OCI-LY7 (cell line): Measurements from ENCODE around the gene ETFBKMT. TPM values are rescaled to one million over a fixed set of nuclear protein-coding genes. Genes with fewer than 3 reads are reported as not detected.

Source experiments
- BruUV-seq: library from RNA; stranded (reverse); fragments of 400-500 nt; replicated peaks from 2 replicates; lab custom pipeline; 2021; lab: Mats Ljungman, UMichigan
- CTCF ChIA-PET: fragments of 300-600 bp; sonication (Branson Sonifier 250); formaldehyde crosslinking; loops from one replicate; lab custom pipeline; 2022; ENCODE audit warnings: antibody characterized with exemption; ENCODE audit not compliant: unreplicated experiment; lab: Charles Lee
- POLR2A ChIA-PET: fragments of 300-600 bp; sonication (Branson Sonifier 250); formaldehyde crosslinking; loops from one replicate; lab custom pipeline; 2022; ENCODE audit warnings: antibody characterized with exemption; lab: Charles Lee
- DNase-seq: peaks from one replicate; pipeline ENCODE4 v3.0.0-alpha.2; 2015; ENCODE audit warnings: low spot score
- H2AFZ ChIP-seq: fragments of 200-600 bp; sonication (generic), shearing (Covaris generic); 2 replicates; pipeline ENCODE4 v1.6.1; 2014; ENCODE audit warnings: mild to moderate bottlenecking, antibody characterized with exemption, low read length, moderate library complexity
- H3K27ac ChIP-seq: fragments of 200-600 bp; sonication (generic); 2 replicates; pipeline ENCODE4 v1.5.1; 2014; ENCODE audit warnings: mixed run types, low read depth, mild to moderate bottlenecking, moderate library complexity, low read length, inconsistent platforms; ENCODE audit not compliant: poor library complexity, severe bottlenecking
- H3K36me3 ChIP-seq: fragments of 200-600 bp; sonication (generic); 2 replicates; pipeline ENCODE4 v1.6.1; 2014; ENCODE audit warnings: mild to moderate bottlenecking, antibody characterized with exemption, low read length, moderate library complexity, mixed read lengths; ENCODE audit not compliant: insufficient read depth
- H3K4me1 ChIP-seq: fragments of 200-600 bp; sonication (generic); 2 replicates; pipeline ENCODE4 v1.5.1; 2014; ENCODE audit warnings: mild to moderate bottlenecking, low read length; ENCODE audit not compliant: insufficient read depth, poor library complexity, severe bottlenecking
- H3K4me2 ChIP-seq: fragments of 200-600 bp; sonication (generic); 2 replicates; pipeline ENCODE4 v1.6.1; 2014; ENCODE audit warnings: mild to moderate bottlenecking, low read length
- H3K4me3 ChIP-seq: fragments of 200-600 bp; sonication (generic); 2 replicates; pipeline ENCODE4 v1.5.1; 2014; ENCODE audit warnings: mild to moderate bottlenecking, low read depth, low read length; ENCODE audit not compliant: poor library complexity, severe bottlenecking
- H3K79me2 ChIP-seq: fragments of 200-600 bp; sonication (generic); 2 replicates; pipeline ENCODE4 v1.6.1; 2016; ENCODE audit warnings: low read depth, mild to moderate bottlenecking, low read length, moderate library complexity, mixed read lengths; ENCODE audit not compliant: insufficient read depth
- H3K9me2 ChIP-seq: fragments of 200-600 bp; sonication (generic); 2 replicates; pipeline ENCODE4 v1.6.1; 2016; ENCODE audit warnings: mild to moderate bottlenecking, low read length, mixed read lengths; ENCODE audit not compliant: insufficient read depth
- H3K9me3 ChIP-seq: fragments of 200-600 bp; sonication (generic); 2 replicates; pipeline ENCODE4 v1.6.1; 2014; ENCODE audit warnings: mild to moderate bottlenecking, mixed run types, low read length, mixed read lengths
- H4K20me1 ChIP-seq: fragments of 200-600 bp; sonication (generic); 2 replicates; pipeline ENCODE4 v1.6.1; 2014; ENCODE audit warnings: mild to moderate bottlenecking, antibody characterized with exemption, low read length, moderate library complexity, mixed read lengths; ENCODE audit not compliant: insufficient read depth
- CTCF ChIP-seq: fragments of 200-600 bp; sonication (generic); conservative IDR thresholded peaks from 2 replicates; pipeline ENCODE4 v1.5.1; 2014; ENCODE audit warnings: mild to moderate bottlenecking, antibody characterized with exemption, low read length, moderate library complexity, mixed read lengths
- EZH2phosphoT487 ChIP-seq: fragments of 200-600 bp; sonication (generic); IDR thresholded peaks from 2 replicates; pipeline ENCODE4 v1.6.1; 2018; ENCODE audit warnings: low read depth, borderline replicate concordance, mild to moderate bottlenecking, mixed run types, antibody characterized with exemption, low read length, moderate library complexity, mixed read lengths
- intact Hi-C: fragments of 100-400 bp; cut with micrococcal nuclease; formaldehyde crosslinking; loops from one replicate; pipeline ENCODE4 v1.10.0; 2022; ENCODE audit not compliant: unreplicated experiment
- total RNA-seq, 2 experiments: library from RNA; depleted of rRNA in 1 of 2; stranded (reverse); fragments of >200 nt in 1 of 2; shearing (Covaris generic) in 1 of 2; gene quantifications; 2 replicates each; pipeline ENCODE4 v1.2.3, GENCODE V29; 2014 to 2022

The ETFBKMT gene
- total RNA-seq, 2 experiments from 2014 or later = 0.92 to 2.8 TPM

- Histone ChIP-seq H3K9me2 (no peaks in the 10 kb centered on the region), H3K4me1 (peaks cover 18% of the 10 kb centered on the region), H3K79me2 (no peaks in the 10 kb centered on the region), H3K27ac (no peak overlapping the region), H2AFZ (no peak overlapping the region), H3K4me2 (no peak overlapping the region), H4K20me1 (no peaks in the 10 kb centered on the region), H3K4me3 (no peak overlapping the region), H3K9me3 (no peaks in the 10 kb centered on the region), H3K36me3 (no peaks in the 10 kb centered on the region)
- no peak for DNase-seq
- ChIA-PET POLR2A (interaction anchor here (1.3 kb wide), 1 partner anchor 12 kb away, joined by 6 read pairs; no protein-coding TSS in a partner anchor), CTCF (no interaction called here)
- intact Hi-C loops = no loop called here
- TF ChIP-seq CTCF (no peak), EZH2phosphoT487 (no peak)
- BruUV-seq = no TSS peak
Measured at GRCh38 chr12:31641509-31642090, 17.9 kb upstream of the ETFBKMT start.

GRCh38 chr12:31644536-31644935, 15.0 kb upstream of the ETFBKMT start:
- H3K9me2 ChIP-seq = no peaks in the 10 kb centered on the region
- no peaks in the 10 kb centered on the region for H3K79me2 ChIP-seq
- H3K9me3 ChIP-seq = no peaks in the 10 kb centered on the region
- TF ChIP-seq EZH2phosphoT487 (no peak), CTCF (no peak)
- ChIA-PET POLR2A (interaction anchor here (0.6 to 0.7 kb wide), 2 partner anchors 244 to 338 kb away, joined by 5 read pairs; no protein-coding TSS in a partner anchor), CTCF (no interaction called here)
- no peak overlapping the region for H2AFZ ChIP-seq
- BruUV-seq = no TSS peak
- intact Hi-C loops = no loop called here
- no peak overlapping the region for H3K27ac ChIP-seq
- no peak overlapping the region for H3K4me2 ChIP-seq
- no peaks in the 10 kb centered on the region for H3K36me3 ChIP-seq
- no peaks in the 10 kb centered on the region for H4K20me1 ChIP-seq
- no peak for DNase-seq
- H3K4me3 ChIP-seq = no peak overlapping the region
- H3K4me1 ChIP-seq = peaks cover 5% of the 10 kb centered on the region

GRCh38 chr12:31645924-31646323, 13.6 kb upstream of the ETFBKMT start:
- POLR2A ChIA-PET = interaction anchor here (0.7 to 1.2 kb wide), 3 partner anchors 10 to 738 kb away, joined by 3 to 7 read pairs (median 4); no protein-coding TSS in a partner anchor
- Histone ChIP-seq H3K27ac (no peak overlapping the region), H3K4me1 (peaks cover 5% of the 10 kb centered on the region), H3K9me2 (no peaks in the 10 kb centered on the region), H3K4me2 (no peak overlapping the region), H3K36me3 (no peaks in the 10 kb centered on the region), H3K9me3 (no peaks in the 10 kb centered on the region), H3K79me2 (no peaks in the 10 kb centered on the region), H4K20me1 (no peaks in the 10 kb centered on the region), H2AFZ (peak overlapping the region; percentile 14; the same call in 1 of the 2 replicates), H3K4me3 (no peak overlapping the region)
- BruUV-seq = no TSS peak
- CTCF ChIA-PET = no interaction called here
- no peak for DNase-seq
- no peak for TF ChIP-seq CTCF
- TF ChIP-seq EZH2phosphoT487 = no peak
- intact Hi-C loops = no loop called here
